ENCODE data around the gene MTMR2. TPM values are rescaled to one million over a fixed set of nuclear protein-coding genes. Genes with fewer than 3 reads are reported as not detected.

The MTMR2 gene
- total and polyA plus RNA-seq, 2 donors (not counting 3 experiments of a cell fraction or from before 2014, with no cell fraction given) = 19.5 to 49.5 TPM

DNA sequence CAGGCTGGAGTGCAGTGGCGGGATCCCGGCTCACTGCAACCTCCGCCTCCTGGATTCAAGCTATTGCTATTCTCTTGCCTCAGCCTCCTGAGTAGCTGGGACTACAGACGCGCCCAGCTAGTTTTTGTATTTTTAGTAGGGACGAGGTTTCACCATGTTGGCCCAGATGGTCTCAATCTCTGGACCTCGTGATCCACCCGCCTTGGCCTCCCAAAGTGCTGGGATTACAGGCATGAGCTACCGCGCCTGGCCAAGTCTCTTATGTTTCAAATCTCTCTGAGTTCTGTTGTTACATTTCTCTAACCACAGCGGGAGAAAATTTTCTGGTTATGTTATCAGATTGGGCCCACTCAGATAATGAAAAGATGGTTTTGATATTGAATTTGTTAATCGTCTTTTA is 123.5 kb downstream of the MTMR2 start:
- no peaks in the 10 kb centered on the region for H4K20me1 ChIP-seq (replicated peaks; ENCODE audit: control insufficient read depth, extremely low read depth, insufficient read depth, low read length)
- TF ChIP-seq, protein P1, sequence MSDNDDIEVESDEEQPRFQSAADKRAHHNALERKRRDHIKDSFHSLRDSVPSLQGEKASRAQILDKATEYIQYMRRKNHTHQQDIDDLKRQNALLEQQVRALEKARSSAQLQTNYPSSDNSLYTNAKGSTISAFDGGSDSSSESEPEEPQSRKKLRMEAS (IDR thresholded peaks at IDR 0.05; ENCODE audit: insufficient read depth, insufficient read length) = no peak
- TF ChIP-seq GATA2 (IDR thresholded peaks at IDR 0.05; ENCODE audit: insufficient read depth, insufficient read length, low read depth, low read length) (no peak), FOS (IDR thresholded peaks at IDR 0.05; ENCODE audit: borderline replicate concordance, insufficient read depth, low read length) (no peak), MYC (IDR thresholded peaks at IDR 0.05; ENCODE audit: low read depth, low read length) (no peak), POLR2A (IDR thresholded peaks at IDR 0.05; ENCODE audit: low read depth, low read length) (no peak), JUN (IDR thresholded peaks at IDR 0.05; ENCODE audit: borderline replicate concordance, insufficient read depth, insufficient read length, low read depth) (no peak), POLR2AphosphoS5 (IDR thresholded peaks at IDR 0.05; ENCODE audit: insufficient read depth, low read depth, low read length) (no peak), EZH2 (IDR thresholded peaks at IDR 0.05; ENCODE audit: borderline replicate concordance, low read depth, low read length, severe bottlenecking) (no peak)
- TF ChIP-seq, protein P2, sequence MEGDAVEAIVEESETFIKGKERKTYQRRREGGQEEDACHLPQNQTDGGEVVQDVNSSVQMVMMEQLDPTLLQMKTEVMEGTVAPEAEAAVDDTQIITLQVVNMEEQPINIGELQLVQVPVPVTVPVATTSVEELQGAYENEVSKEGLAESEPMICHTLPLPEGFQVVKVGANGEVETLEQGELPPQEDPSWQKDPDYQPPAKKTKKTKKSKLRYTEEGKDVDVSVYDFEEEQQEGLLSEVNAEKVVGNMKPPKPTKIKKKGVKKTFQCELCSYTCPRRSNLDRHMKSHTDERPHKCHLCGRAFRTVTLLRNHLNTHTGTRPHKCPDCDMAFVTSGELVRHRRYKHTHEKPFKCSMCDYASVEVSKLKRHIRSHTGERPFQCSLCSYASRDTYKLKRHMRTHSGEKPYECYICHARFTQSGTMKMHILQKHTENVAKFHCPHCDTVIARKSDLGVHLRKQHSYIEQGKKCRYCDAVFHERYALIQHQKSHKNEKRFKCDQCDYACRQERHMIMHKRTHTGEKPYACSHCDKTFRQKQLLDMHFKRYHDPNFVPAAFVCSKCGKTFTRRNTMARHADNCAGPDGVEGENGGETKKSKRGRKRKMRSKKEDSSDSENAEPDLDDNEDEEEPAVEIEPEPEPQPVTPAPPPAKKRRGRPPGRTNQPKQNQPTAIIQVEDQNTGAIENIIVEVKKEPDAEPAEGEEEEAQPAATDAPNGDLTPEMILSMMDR (IDR thresholded peaks at IDR 0.05; ENCODE audit: extremely low read depth in 1 of 2, insufficient read depth in 1 of 2, low read depth in 1 of 2, low read length in 2 of 2) = no peak
- H3K79me2 ChIP-seq (ENCODE audit: control insufficient read depth, insufficient read depth, low read length) = peaks cover 14% of the 10 kb centered on the region
- DNase-seq (ENCODE audit: low read depth, low spot score) (no peak), FAIRE-seq (no peak)
- no peaks in the 10 kb centered on the region for H3K9me3 ChIP-seq (replicated peaks; ENCODE audit: control insufficient read depth, insufficient read depth, low read length)
- no peak overlapping the region for H3K4me2 ChIP-seq (ENCODE audit: insufficient read depth, low read length)
- no peaks in the 10 kb centered on the region for H3K27me3 ChIP-seq (ENCODE audit: control insufficient read depth in 2 of 2, insufficient read depth in 2 of 2, low read length in 2 of 2)
- CTCF ChIA-PET = no interaction called here
- dilution Hi-C loops (cut with MboI; ENCODE audit: extremely low pct_ligation_motif_present, low sequenced_read_pairs) (no loop called here), intact Hi-C loops (cut with micrococcal nuclease) (no loop called here)
- H3K4me1 ChIP-seq (ENCODE audit: control insufficient read depth, extremely low read depth, insufficient read depth, low read length) = no peaks in the 10 kb centered on the region
- BruUV-seq (replicated peaks) = no TSS peak
- H3K4me3 ChIP-seq (replicated peaks in 1 of 3; ENCODE audit: insufficient read depth in 1 of 3, low read depth in 1 of 3, low read length in 3 of 3) = no peak overlapping the region
- no peaks in the 10 kb centered on the region for H3K9me1 ChIP-seq (replicated peaks; ENCODE audit: control insufficient read depth, extremely low read depth, insufficient read depth, low read length)
- no peak overlapping the region for H3K9ac ChIP-seq (replicated peaks; ENCODE audit: extremely low read depth, insufficient read depth, low read length)
- H3K36me3 ChIP-seq (ENCODE audit: control insufficient read depth in 2 of 2, extremely low read depth in 1 of 2, insufficient read depth in 2 of 2, low read length in 2 of 2) = peaks cover 0 to 2% of the 10 kb centered on the region in 2 experiments
- H2AFZ ChIP-seq (ENCODE audit: low read depth, low read length) = no peak overlapping the region
- H3K27ac ChIP-seq (ENCODE audit: insufficient read depth, low read depth, low read length) = no peak overlapping the region
- POLR2A ChIA-PET = no interaction called here

Data from endothelial cell of umbilical vein (primary cell).